SK-N-SH treated with all-trans-retinoic acid at 6 μM for 48 hours (cell line): ENCODE data around the gene CERT1.

Experiments
- ISL1 ChIP-seq: fragments of 250-450 bp; sonication (Bioruptor Pico); IDR thresholded peaks from 2 replicates; pipeline ENCODE4 v2.1.2; 2022; ENCODE audit warnings: mild to moderate bottlenecking, moderate library complexity
- PPARA ChIP-seq: fragments of 250-450 bp; sonication (Bioruptor Pico); IDR thresholded peaks from 2 replicates; pipeline ENCODE4 v1.5.0; 2020; ENCODE audit warnings: mild to moderate bottlenecking, borderline replicate concordance
- RARB ChIP-seq: fragments of 250-450 bp; sonication (Bioruptor Pico); IDR thresholded peaks from 2 replicates; pipeline ENCODE4 v1.8.0; 2021; ENCODE audit warnings: mild to moderate bottlenecking, moderate library complexity
- ZFP3 ChIP-seq: fragments of 250-450 bp; sonication (Bioruptor Pico); IDR thresholded peaks from 2 replicates; pipeline ENCODE4 v1.5.0; 2020; ENCODE audit warnings: mild to moderate bottlenecking, moderate library complexity
- ZFP30 ChIP-seq: fragments of 450-650 bp; formaldehyde crosslinking; IDR thresholded peaks from 2 replicates; pipeline ENCODE4 v1.5.0; 2022; ENCODE audit warnings: mild to moderate bottlenecking, moderate library complexity
- TF ChIP-seq, protein P1 (sequence below): fragments of 250-450 bp; sonication (Bioruptor Pico); IDR thresholded peaks from 2 replicates; pipeline ENCODE4 v1.5.1; 2021; ENCODE audit warnings: mild to moderate bottlenecking, moderate library complexity

DNA sequence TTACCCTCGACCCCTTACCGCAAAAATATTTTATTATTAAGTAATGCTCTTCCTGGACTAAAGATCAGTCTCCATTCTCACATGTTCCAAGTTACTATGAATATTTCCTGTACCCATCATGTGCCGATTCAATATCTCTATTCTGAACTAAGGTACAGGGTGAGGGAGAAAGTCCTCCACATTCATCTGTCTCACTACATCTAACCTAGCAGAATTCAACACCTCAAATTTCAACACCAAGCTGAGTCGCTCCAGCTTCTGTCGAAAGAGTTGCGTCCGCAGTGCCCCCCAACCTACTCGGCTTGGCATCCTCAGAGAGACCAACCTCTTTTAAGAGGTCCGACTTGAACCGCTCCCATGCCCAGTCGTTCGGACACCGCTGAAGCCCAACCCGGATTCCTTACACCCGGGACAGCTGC is 1.0 kb downstream of the CERT1 start:
- no peak for TF ChIP-seq RARB
- TF ChIP-seq ISL1 (CRISPR knock-in tag): no peak
- TF ChIP-seq ZFP30 (CRISPR knock-in tag): no peak
- TF ChIP-seq, protein P1, sequence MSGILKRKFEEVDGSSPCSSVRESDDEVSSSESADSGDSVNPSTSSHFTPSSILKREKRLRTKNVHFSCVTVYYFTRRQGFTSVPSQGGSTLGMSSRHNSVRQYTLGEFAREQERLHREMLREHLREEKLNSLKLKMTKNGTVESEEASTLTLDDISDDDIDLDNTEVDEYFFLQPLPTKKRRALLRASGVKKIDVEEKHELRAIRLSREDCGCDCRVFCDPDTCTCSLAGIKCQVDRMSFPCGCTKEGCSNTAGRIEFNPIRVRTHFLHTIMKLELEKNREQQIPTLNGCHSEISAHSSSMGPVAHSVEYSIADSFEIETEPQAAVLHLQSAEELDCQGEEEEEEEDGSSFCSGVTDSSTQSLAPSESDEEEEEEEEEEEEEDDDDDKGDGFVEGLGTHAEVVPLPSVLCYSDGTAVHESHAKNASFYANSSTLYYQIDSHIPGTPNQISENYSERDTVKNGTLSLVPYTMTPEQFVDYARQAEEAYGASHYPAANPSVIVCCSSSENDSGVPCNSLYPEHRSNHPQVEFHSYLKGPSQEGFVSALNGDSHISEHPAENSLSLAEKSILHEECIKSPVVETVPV: no peak
- TF ChIP-seq PPARA (CRISPR knock-in tag): no peak
- no peak for TF ChIP-seq ZFP3
